GM12892 (cell line): Measurements from ENCODE around the gene MELTF.

Source experiments
- DNase-seq: peaks from one replicate; pipeline ENCODE4 v3.0.0; 2011; ENCODE audit not compliant: insufficient read length
- FAIRE-seq: peaks from 2 replicates; lab custom pipeline; 2011; peaks lifted over from hg19 to GRCh38; lab: Jason Lieb, UNC
- POLR2A ChIP-seq: IDR thresholded peaks from 2 replicates; pipeline ENCODE4 v1.6.1; 2011; ENCODE audit warnings: low read depth, low read length, control low read depth
- POLR2AphosphoS5 ChIP-seq: IDR thresholded peaks from 2 replicates; pipeline ENCODE4 v1.6.1; 2011; ENCODE audit warnings: low read depth, low read length, control low read depth
- TAF1 ChIP-seq: IDR thresholded peaks from 2 replicates; pipeline ENCODE4 v1.6.1; 2011; ENCODE audit warnings: low read depth, mild to moderate bottlenecking, control low read depth, low read length, borderline replicate concordance

The MELTF gene

GRCh38 chr3:197024881-197025735 is 4.5 kb downstream of the MELTF start:
- FAIRE-seq: no peak
- no peak for DNase-seq
- TF ChIP-seq POLR2AphosphoS5 (no peak), TAF1 (no peak), POLR2A (no peak)

- TF ChIP-seq TAF1 (no peak), POLR2AphosphoS5 (peak; percentile 27; the same call in 1 of the 2 replicates), POLR2A (no peak)
- DNase-seq: no peak
Measured at GRCh38 chr3:197023998-197024651, 5.5 kb downstream of the MELTF start.

GRCh38 chr3:197023241-197023997 is 6.2 kb downstream of the MELTF start:
- DNase-seq (peak; percentile 51), FAIRE-seq (peak; percentile 93)
- TF ChIP-seq POLR2A: peak; percentile 15; the same call in 1 of the 2 replicates
- TF ChIP-seq POLR2AphosphoS5: 0 out of 2 replicates have a peak, but pooled peaks have one; percentile 5
- no peak for TF ChIP-seq TAF1

More at GRCh38 chr3:197023998-197024651, 5.5 kb downstream of the MELTF start:
- no peak for FAIRE-seq

GRCh38 chr3:197022405-197023231 is 7.0 kb downstream of the MELTF start:
- no peak for FAIRE-seq
- DNase-seq: no peak
- no peak for TF ChIP-seq TAF1
- TF ChIP-seq POLR2A: no peak; the same call in 1 of the 2 replicates
- TF ChIP-seq POLR2AphosphoS5: no peak

GRCh38 chr3:197021729-197022404 is 7.8 kb downstream of the MELTF start:
- FAIRE-seq (peak; percentile 24), DNase-seq (no peak)
- TF ChIP-seq TAF1 (no peak), POLR2AphosphoS5 (no peak), POLR2A (no peak)

GRCh38 chr3:197021231-197021630 is 8.4 kb downstream of the MELTF start:
- FAIRE-seq: no peak
- no peak; the same call in 1 of the 2 replicates for TF ChIP-seq POLR2A
- TF ChIP-seq TAF1: no peak
- no peak; the same call in 1 of the 2 replicates for TF ChIP-seq POLR2AphosphoS5
- DNase-seq: no peak

- DNase-seq (no peak), FAIRE-seq (no peak)
- no peak for TF ChIP-seq TAF1
- TF ChIP-seq POLR2A: no peak
- TF ChIP-seq POLR2AphosphoS5: no peak
Measured at GRCh38 chr3:197019535-197019934, 10.1 kb downstream of the MELTF start.

- TF ChIP-seq POLR2A (0 out of 2 replicates have a peak, but pooled peaks have one; percentile 37), TAF1 (no peak), POLR2AphosphoS5 (0 out of 2 replicates have a peak, but pooled peaks have one; percentile 5)
- DNase-seq (no peak), FAIRE-seq (no peak)
Measured at GRCh38 chr3:197019021-197019420, 10.6 kb downstream of the MELTF start.

- no peak for DNase-seq
- no peak for FAIRE-seq
Measured at GRCh38 chr3:197017003-197017402, 12.6 kb downstream of the MELTF start.

More at GRCh38 chr3:197017003-197017402, 12.6 kb downstream of the MELTF start:
- TF ChIP-seq POLR2AphosphoS5: no peak
- TF ChIP-seq POLR2A: no peak
- no peak for TF ChIP-seq TAF1
